ENCODE measurements around the gene CKAP2L. TPM values are rescaled to one million over a fixed set of nuclear protein-coding genes. Genes with fewer than 3 reads are reported as not detected.

The CKAP2L gene
- total and polyA plus RNA-seq, 9 of the 15 experiments (the other 6 are each of a cell fraction or from before 2014, with no cell fraction given), result 10.4 to 21.9 (median 14.2) TPM

GRCh38 chr2:112784199-112785189 lies 20.1 kb upstream of the CKAP2L start, which contains the start of gene IL1A (continued):
- TF ChIP-seq USF2 (CRISPR knock-in tag; IDR thresholded peaks at IDR 0.05), result no peak
- TF ChIP-seq ZNF41 (CRISPR knock-in tag; conservative IDR thresholded peaks at IDR 0.05), result no peak
- peak; percentile 76 for TF ChIP-seq FOSL1 (tag; conservative IDR thresholded peaks at IDR 0.05)
- TF ChIP-seq ZFP36 (IDR thresholded peaks at IDR 0.05; ENCODE audit: low read depth, low read length, partially characterized antibody), result peak; percentile 79
- TF ChIP-seq TSC22D4 (tag; IDR thresholded peaks at IDR 0.05), result no peak
- no peak for TF ChIP-seq TAF7 (tag; IDR thresholded peaks at IDR 0.05)
- TF ChIP-seq SMARCA5 (IDR thresholded peaks at IDR 0.05), result peak; percentile 13; the same call in 1 of the 2 replicates
- no peak for TF ChIP-seq ZNF644 (tag; IDR thresholded peaks at IDR 0.05; ENCODE audit: low read depth)
- TF ChIP-seq JUND (IDR thresholded peaks at IDR 0.05; ENCODE audit: borderline replicate concordance, low read depth, low read length), result peak; percentile 32; the same call in 1 of the 2 replicates
- no peak for TF ChIP-seq JUND (tag; IDR thresholded peaks at IDR 0.05; ENCODE audit: borderline replicate concordance, low read depth, low read length)
- no peak for TF ChIP-seq USF1 (CRISPR knock-in tag; IDR thresholded peaks at IDR 0.05)
- no peak for TF ChIP-seq NCOA1 (IDR thresholded peaks at IDR 0.05; ENCODE audit: low read depth)
- TF ChIP-seq E4F1 (CRISPR knock-in tag; IDR thresholded peaks at IDR 0.05; ENCODE audit: borderline replicate concordance), result no peak
- TF ChIP-seq TAL1 (IDR thresholded peaks at IDR 0.05), result no peak
- no peak for TF ChIP-seq ZNF24 (IDR thresholded peaks at IDR 0.05)
- TF ChIP-seq MAFF (IDR thresholded peaks at IDR 0.05; ENCODE audit: low read length), result no peak
- no peak for TF ChIP-seq ZNF232 (CRISPR knock-in tag; IDR thresholded peaks at IDR 0.05)
- TF ChIP-seq LEF1 (IDR thresholded peaks at IDR 0.05), result no peak
- TF ChIP-seq RBM39 (optimal IDR thresholded peaks at IDR 0.05; ENCODE audit: low read depth, low read length), result no peak
